AG04450 (cell line): ENCODE data around the gene C1QTNF5. TPM values are rescaled to one million over a fixed set of nuclear protein-coding genes. Genes with fewer than 3 reads are reported as not detected.

Source experiments
- CTCF ChIA-PET: fragments of 300-600, 350-600 bp; formaldehyde crosslinking; extraction: SDS; loops from one replicate; lab custom pipeline; 2022; ENCODE audit warnings: antibody characterized with exemption, inconsistent platforms; lab: Charles Lee
- POLR2A ChIA-PET: fragments of 350-600 bp; formaldehyde crosslinking; extraction: SDS; loops from one replicate; lab custom pipeline; 2021; ENCODE audit warnings: antibody characterized with exemption, inconsistent platforms; lab: Yijun Ruan, JAX
- DNase-seq: peaks from one replicate; pipeline ENCODE4 v3.0.0-alpha.2; 2011; ENCODE audit warnings: low read depth, low spot score
- H3K27ac ChIP-seq: one replicate; pipeline ENCODE4 v1.5.1; 2012; ENCODE audit warnings: low read depth, low read length, control low read depth
- H3K27me3 ChIP-seq: one replicate; pipeline ENCODE4 v1.6.0; 2012; ENCODE audit warnings: low read length; ENCODE audit not compliant: control insufficient read depth, insufficient read depth
- H3K4me3 ChIP-seq: 2 replicates; pipeline ENCODE4 v1.5.1; 2011; ENCODE audit warnings: mild to moderate bottlenecking, low read depth, low read length, control low read depth
- H3K9me3 ChIP-seq: 2 replicates; pipeline ENCODE4 v1.5.1; 2012; ENCODE audit warnings: low read length; ENCODE audit not compliant: control insufficient read depth, insufficient read depth
- CTCF ChIP-seq: IDR thresholded peaks from 2 replicates; pipeline ENCODE4 v1.5.1; 2011; ENCODE audit warnings: low read depth, low read length, control low read depth, inconsistent platforms
- polyA plus RNA-seq: library from polyadenylated mRNA; depleted of rRNA; stranded (reverse); fragments of >200 nt; gene quantifications from 2 replicates; pipeline ENCODE4 v1.2.3, GENCODE V29; 2011

Gene C1QTNF5
- polyA plus RNA-seq, 1 experiment = 8.3 TPM

GRCh38 chr11:119378851-119379465 is 38.3 kb upstream of the C1QTNF5 start:
- no peak overlapping the region for H3K4me3 ChIP-seq
- H3K9me3 ChIP-seq = no peaks in the 10 kb centered on the region
- no peak overlapping the region for H3K27ac ChIP-seq
- CTCF ChIA-PET = interaction anchor here (0.5 to 5.7 kb wide), 6 partner anchors 14 to 96 kb away, joined by 3 to 48 read pairs (median 8); partner anchors contain the start of gene C1QTNF5
- no peak for TF ChIP-seq CTCF
- no peak for DNase-seq
- H3K27me3 ChIP-seq = peaks cover 11% of the 10 kb centered on the region
- POLR2A ChIA-PET = no interaction called here

- ChIA-PET CTCF (interaction anchor here (1.5 to 5.9 kb wide), 5 partner anchors 14 to 96 kb away, joined by 5 to 74 read pairs (median 11); partner anchors contain the start of gene C1QTNF5), POLR2A (interaction anchor here (0.6 kb wide), 1 partner anchor 25 kb away, joined by 4 read pairs; no protein-coding TSS in a partner anchor)
- Histone ChIP-seq H3K27ac (no peak overlapping the region), H3K27me3 (peaks cover 3% of the 10 kb centered on the region), H3K9me3 (no peaks in the 10 kb centered on the region), H3K4me3 (no peak overlapping the region)
- DNase-seq = no peak
- no peak for TF ChIP-seq CTCF
Measured at GRCh38 chr11:119377961-119378667, 37.4 kb upstream of the C1QTNF5 start.

GRCh38 chr11:119377112-119377901 is 36.6 kb upstream of the C1QTNF5 start:
- no peak for TF ChIP-seq CTCF
- ChIA-PET CTCF (interaction anchor here (0.6 to 7.5 kb wide), 8 partner anchors 15 to 98 kb away, joined by 3 to 102 read pairs (median 26); partner anchors contain the start of gene C1QTNF5), POLR2A (interaction anchor here (0.6 to 2.2 kb wide), 2 partner anchors 24 to 39 kb away, joined by 4 to 12 read pairs; no protein-coding TSS in a partner anchor)
- DNase-seq = no peak
- Histone ChIP-seq H3K27ac (no peak overlapping the region), H3K9me3 (no peaks in the 10 kb centered on the region), H3K27me3 (no peaks in the 10 kb centered on the region), H3K4me3 (no peak overlapping the region)

GRCh38 chr11:119376197-119376847 is 35.6 kb upstream of the C1QTNF5 start:
- H3K4me3 ChIP-seq = no peak overlapping the region
- CTCF ChIA-PET = interaction anchor here (0.6 to 7.5 kb wide), 12 partner anchors 9 to 170 kb away, joined by 3 to 102 read pairs (median 16); partner anchors contain the start of genes C1QTNF5 and CBL
- H3K9me3 ChIP-seq = no peaks in the 10 kb centered on the region
- DNase-seq = no peak
- H3K27ac ChIP-seq = no peak overlapping the region
- no peak for TF ChIP-seq CTCF
- POLR2A ChIA-PET = interaction anchor here (2.2 kb wide), 1 partner anchor 38 kb away, joined by 12 read pairs; no protein-coding TSS in a partner anchor
- H3K27me3 ChIP-seq = peaks cover 2% of the 10 kb centered on the region
